ENCODE measurements around the gene LTA.
A peak's percentile ranks its signal among the peaks of the same experiment; 100 is the strongest.

The LTA gene

GRCh38 chr6:31572041-31572911 is at the start of gene LTA:
TSS of gene LTA (plus strand) at chr6:31572289. CDS start at chr6:31572743, 454 bp downstream.
- DNase-seq = no peak

- DNase-seq = no peak
Observed at GRCh38 chr6:31525553-31525931, 46.5 kb upstream of the LTA start.

GRCh38 chr6:31525932-31526591 is 46.0 kb upstream of the LTA start:
- DNase-seq = no peak

GRCh38 chr6:31528307-31528777 is 43.7 kb upstream of the LTA start:
- DNase-seq = no peak

GRCh38 chr6:31528821-31529328 is 43.2 kb upstream of the LTA start, which contains the start of gene MCCD1:
TSS of gene MCCD1 (plus strand) at chr6:31528962. CDS start at chr6:31529015, 53 bp downstream.
- DNase-seq = no peak

GRCh38 chr6:31529329-31530150 is 42.5 kb upstream of the LTA start:
- no peak for DNase-seq

GRCh38 chr6:31530659-31531058 is 41.4 kb upstream of the LTA start:
- DNase-seq = no peak

- DNase-seq = no peak
Observed at GRCh38 chr6:31531162-31531561, 40.9 kb upstream of the LTA start.

GRCh38 chr6:31531771-31532643 is 40.1 kb upstream of the LTA start:
- DNase-seq = no peak

- DNase-seq = no peak
Observed at GRCh38 chr6:31532644-31533454, 39.2 kb upstream of the LTA start.

- no peak for DNase-seq
Observed at GRCh38 chr6:31533455-31533841, 38.6 kb upstream of the LTA start.

GRCh38 chr6:31534011-31534410 is 38.1 kb upstream of the LTA start:
- DNase-seq = no peak

- no peak for DNase-seq
Observed at GRCh38 chr6:31534521-31535040, 37.5 kb upstream of the LTA start.

- DNase-seq = no peak
Observed at GRCh38 chr6:31535538-31536324, 36.4 kb upstream of the LTA start.

GRCh38 chr6:31538805-31539400 is 33.2 kb upstream of the LTA start:
- DNase-seq = no peak

GRCh38 chr6:31540640-31541039 is 31.4 kb upstream of the LTA start:
- no peak for DNase-seq

GRCh38 chr6:31541059-31541657 is 30.9 kb upstream of the LTA start:
- DNase-seq = peak; percentile 62

GRCh38 chr6:31541658-31542521 is 30.2 kb upstream of the LTA start, which contains the start of gene DDX39B:
TSS of gene DDX39B (minus strand) at chr6:31542003. CDS start at chr6:31540532, 1,471 bp downstream.
- peak; percentile 98 for DNase-seq

Measured in NCI-H748 treated with DMSO at 0.1 percent for 48 hours (cell line).